ENCODE results near the gene STAMBP.
"Not testable (repeated sequence)": the region's sequence is repeated elsewhere in the genome, so short reads cannot be mapped to it uniquely, and the experiment has no call there.

Gene STAMBP

DNA sequence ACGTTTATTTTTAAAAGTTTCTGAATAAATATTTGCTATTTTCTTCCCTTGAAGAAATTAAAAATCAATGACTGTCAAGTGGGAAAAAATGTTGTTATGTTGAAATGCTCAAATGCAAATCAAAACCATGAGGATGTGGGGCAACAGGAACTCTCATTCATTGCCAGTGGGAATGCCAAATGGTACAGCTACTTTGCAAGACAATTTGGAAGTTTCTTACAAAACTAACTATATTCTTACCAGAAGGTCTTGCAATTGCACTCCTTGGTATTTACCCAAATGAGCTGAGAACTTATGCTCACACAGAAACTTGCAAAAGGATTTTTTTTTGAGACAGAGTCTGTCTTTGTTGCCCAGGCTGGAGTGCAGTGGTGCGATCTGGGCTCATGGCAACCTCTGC, 56.6 kb downstream of the STAMBP start:
- no peak for DNase-seq (ENCODE audit: low read depth in 1 of 2, low spot score in 1 of 2)

DNA sequence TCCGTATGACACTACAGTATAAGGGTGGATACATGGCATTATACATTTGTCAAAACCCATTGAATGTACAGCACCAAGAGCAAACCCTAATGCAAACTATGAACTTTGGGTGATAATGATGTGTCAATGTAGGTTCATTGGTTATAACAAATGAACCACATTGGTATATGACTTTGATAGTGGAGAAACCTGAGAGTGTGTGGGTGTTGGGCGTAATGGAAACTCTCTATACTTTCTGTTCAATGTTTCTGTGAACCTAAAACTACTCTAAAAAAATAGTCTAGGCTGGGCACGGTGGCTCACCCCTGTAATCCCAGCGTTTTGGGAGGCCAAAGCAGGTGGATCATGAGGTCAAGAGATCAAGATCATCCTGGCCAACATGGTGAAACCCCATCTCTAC, 57.6 kb downstream of the STAMBP start:
- DNase-seq (ENCODE audit: low read depth in 1 of 2, low spot score in 1 of 2): no peak

GRCh38 chr2:73887596-73888353, 59.0 kb downstream of the STAMBP start:
- DNase-seq (ENCODE audit: low read depth in 1 of 2, low spot score in 1 of 2): not testable (repeated sequence)

GRCh38 chr2:73888388-73888787, 59.6 kb downstream of the STAMBP start:
- no peak for DNase-seq (ENCODE audit: low read depth in 1 of 2, low spot score in 1 of 2)

DNA sequence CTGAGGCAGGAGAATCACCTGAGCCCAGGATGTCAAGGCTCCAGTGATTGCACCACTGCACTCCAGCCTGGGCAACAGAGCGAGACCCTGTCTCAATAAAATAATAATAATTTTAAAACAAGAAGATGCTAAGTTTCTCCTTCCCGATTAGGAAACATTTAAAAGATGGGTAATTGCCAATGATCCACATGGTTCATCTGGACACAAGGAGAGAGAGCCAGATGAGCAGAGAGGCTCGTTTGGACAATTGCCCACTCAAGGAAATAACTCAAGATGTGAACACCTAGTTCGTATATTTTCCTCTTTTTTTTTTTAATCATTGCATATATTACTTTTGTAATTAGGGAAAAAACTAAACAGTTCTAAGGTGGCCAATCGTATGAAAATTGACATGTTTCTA, 60.4 kb downstream of the STAMBP start:
- no peak for DNase-seq (ENCODE audit: low read depth in 1 of 2, low spot score in 1 of 2)

GRCh38 chr2:73890301-73891092, 61.7 kb downstream of the STAMBP start:
- DNase-seq (ENCODE audit: low read depth in 1 of 2, low spot score in 1 of 2): no peak

DNA sequence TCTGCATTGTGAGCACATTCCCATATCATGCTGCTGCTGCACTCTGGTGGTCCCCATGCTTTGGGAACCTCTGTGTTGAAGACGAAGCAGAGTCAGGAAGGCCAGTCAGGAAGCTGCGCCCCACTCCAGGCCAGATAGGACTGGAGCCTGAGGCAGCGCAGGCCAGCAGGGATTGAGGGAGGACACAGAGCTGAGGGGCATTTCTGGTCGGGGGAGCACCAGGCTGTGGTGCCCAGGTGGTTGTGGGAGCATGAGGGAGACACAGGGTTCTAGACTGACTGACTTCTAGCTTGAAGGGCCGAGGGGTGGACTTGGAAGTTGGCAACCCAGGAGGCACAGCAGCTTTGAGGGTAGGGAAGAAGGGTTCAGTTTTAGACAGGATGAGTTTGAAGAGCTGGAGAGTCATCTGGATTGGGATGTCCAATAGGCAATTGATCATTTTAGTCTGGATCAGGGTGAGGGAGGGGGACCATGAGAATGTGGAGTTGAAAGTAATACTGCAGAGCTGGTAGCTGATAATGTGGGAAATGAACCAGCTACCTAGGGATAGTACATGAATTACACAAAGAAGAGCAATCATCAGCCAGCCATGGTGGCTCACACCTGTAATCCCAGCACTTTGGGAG, 62.6 kb downstream of the STAMBP start:
- DNase-seq (ENCODE audit: low read depth in 1 of 2, low spot score in 1 of 2): no peak

DNA sequence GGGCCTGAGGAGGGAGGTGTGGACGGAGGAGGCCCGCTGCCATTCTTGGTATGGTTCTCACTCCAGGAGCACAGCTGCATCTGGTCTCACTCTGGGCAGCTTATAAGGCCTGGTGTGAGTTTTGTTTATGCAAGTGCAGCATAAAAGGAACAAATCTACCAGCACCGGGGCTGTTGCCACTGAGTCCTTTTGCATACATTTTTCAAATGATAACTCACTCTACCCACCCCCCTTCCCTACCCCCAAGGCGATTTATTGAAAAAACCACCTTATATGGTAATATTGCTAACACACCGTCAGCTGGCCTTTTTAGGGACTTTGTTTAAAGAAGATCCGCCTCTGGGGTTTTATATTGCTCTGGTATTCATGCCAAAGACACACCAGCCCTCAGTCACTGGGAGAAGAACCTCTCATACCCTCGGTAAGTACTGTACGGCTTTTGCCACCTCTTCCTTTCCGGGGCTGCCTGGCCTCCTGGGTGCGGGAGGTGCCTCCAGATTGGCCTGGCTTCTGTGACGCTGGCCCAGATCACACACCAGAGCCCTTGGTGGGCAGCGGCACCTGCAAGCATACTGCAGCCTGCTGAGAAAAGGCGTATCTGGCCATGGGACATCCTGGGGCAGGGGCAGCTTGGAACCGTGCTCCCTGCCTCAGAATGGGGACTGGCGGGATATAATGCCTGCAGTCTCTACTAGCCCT, 64.0 kb downstream of the STAMBP start, which contains the start of gene ACTG2:
Gene ACTG2 (plus strand): TSS at position 378 of the 699 bp plus-strand sequence. CDS start 8,304 bp downstream, outside the sequence.
- no peak for DNase-seq (ENCODE audit: low read depth in 1 of 2, low spot score in 1 of 2)

DNA sequence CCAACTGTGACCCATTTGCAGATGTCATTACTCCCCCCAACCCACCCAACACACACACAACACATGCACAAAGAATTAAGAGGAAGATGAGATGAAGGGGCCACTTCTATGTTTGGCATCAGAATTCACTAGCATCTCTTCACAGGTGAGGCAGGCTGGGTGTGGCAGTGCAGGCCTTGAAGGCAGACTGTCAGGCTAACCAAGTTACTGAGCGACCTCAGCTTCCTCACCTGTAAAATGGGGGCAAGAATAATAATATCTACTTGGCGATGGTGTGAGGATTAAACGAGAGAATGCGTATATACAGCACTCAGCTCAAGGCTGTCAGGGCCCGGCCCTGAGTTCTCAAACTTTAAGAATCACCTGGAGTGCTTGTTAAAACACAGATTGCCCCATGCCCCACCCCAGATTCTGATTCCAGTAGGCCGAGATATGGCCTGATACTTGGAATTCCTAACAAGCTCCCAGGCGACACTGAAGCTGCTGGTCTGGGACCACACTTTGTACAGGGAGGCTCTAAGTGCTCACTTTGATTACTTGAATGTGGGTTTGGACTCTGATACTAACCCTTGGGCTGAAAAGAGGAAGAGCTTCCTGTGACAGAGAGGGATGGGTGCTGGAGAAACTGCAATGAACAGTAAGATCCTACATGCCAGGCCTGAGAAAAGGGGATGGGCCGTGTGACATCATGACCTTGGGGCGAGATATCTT, 65.2 kb downstream of the STAMBP start:
- no peak for DNase-seq (ENCODE audit: low read depth in 1 of 2, low spot score in 1 of 2)

DNA sequence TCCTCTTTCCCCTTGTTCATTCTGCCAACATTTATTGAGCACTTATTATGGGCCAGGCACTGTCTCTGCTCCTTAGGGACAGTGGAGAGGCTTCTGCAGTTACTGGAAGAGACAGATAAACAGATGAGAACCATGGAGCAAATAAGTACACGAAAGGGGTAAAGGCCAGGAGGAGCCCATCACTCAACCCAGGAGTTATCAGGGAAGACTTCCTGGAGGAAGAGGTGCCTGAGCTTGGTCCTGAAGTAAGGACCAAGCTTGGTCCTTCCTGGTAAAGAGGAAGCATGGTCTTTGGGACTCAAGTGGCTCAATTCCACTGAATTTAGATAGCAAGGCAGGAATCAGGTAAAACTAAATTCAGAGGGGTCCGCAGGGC, 65.7 kb downstream of the STAMBP start:
- no peak for DNase-seq (ENCODE audit: low read depth in 1 of 2, low spot score in 1 of 2)

DNA sequence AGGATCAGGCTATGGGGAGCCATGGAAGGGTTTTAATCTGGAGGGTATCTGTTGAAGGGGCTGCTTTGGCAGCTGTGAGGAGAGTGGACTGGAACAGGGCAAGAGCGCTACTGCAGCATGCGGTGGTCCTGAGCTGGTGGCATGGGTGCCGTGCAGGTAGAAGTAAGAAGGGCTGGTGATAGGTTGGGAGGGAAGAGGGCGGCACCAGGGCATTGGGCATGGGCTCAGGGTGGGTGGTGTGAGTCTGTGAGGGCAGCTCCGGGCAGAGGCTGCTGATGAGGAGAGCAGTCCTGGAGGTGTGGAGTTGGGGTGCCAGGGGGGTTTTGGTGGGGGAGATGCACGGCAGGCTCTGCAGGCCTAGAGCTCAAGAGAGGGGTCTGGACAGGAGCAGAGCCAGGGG, 66.1 kb downstream of the STAMBP start:
- DNase-seq (ENCODE audit: low read depth in 1 of 2, low spot score in 1 of 2): no peak

DNA sequence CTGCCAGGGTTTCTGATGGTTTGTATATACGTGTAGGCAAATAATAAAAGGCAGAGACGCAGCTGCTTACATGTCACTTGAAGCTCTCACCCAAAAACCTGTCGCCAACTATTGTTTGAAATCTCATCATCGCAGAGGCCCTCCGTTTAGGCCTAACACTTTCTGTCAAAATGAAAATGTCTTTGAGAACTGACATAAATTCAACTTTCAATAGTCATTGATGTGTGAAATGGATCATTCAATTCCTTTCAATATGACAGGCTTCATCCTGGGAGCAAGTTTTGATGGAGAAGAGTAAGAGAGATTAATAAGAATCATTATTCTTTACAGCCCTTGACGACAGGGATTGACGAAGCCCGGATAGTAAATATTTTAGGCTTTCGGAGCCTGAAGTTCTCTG, 66.7 kb downstream of the STAMBP start:
- DNase-seq (ENCODE audit: low read depth in 1 of 2, low spot score in 1 of 2): no peak

DNA sequence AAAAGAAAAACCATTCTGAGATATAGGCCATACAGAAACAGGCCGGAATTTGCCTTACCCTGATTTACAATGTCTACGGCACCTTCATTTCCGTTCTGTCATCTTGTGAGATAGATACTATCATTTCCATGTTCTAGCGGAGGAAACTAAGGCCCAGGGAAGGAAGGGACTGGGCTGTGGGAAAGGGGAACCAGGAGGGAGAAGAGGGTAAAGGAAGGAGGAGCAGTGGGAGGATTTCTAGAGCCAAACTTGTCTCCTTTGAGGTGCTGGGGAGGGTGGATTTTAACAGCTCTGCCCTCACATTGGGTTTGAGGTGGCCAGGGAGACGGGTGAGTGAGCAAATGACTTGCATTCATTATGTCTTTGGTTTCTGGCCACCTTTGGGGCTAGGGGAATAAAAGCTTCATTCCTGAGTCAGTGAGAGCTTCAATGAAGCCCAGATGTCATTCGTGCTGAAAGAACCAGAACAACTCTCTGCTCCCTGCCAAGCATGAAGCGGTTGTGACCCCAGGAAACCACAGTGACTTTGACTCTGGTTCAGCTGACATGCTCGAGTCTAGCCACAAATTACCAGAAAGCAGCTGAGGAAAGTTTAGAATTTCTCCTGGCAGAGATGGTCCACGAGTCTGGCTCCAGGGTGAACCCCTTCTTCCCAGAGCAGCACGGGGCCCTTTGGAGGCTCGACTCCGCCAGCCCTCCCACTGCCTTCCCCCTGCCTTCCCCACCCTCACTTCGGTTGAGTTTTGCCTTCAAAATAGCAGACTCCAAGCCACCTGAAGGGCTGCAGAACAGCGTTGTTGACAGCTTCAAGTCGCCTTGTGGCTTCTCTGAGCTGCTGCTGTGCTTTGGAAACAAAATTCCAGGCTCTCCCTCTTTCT, 67.8 kb downstream of the STAMBP start:
- DNase-seq (ENCODE audit: low read depth in 1 of 2, low spot score in 1 of 2): no peak

GRCh38 chr2:73897240-73897583, 68.5 kb downstream of the STAMBP start:
- DNase-seq (ENCODE audit: low read depth in 1 of 2, low spot score in 1 of 2): no peak

DNA sequence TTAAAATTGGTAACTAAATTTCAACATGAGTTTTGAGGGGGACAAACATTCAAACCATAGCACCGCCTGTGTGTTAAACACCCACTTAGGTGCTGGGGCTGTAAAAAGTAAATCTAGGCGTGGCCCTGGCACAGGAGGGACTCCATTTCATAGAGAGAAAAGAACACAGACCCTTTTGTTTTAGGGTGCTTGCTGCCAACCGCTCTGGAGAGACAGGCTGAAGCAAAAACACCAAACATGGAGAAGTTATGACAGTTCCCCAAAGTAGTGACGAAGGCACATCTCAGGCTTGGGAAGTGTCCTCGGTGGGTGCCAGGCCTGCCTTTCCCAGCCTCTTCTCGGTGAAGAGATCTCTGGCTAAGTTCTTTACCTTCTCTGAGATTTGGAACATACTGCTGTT, 69.2 kb downstream of the STAMBP start:
- no peak for DNase-seq (ENCODE audit: low read depth in 1 of 2, low spot score in 1 of 2)

GRCh38 chr2:73899801-73900336, 71.1 kb downstream of the STAMBP start:
- no peak for DNase-seq (ENCODE audit: low read depth in 1 of 2, low spot score in 1 of 2)

DNA sequence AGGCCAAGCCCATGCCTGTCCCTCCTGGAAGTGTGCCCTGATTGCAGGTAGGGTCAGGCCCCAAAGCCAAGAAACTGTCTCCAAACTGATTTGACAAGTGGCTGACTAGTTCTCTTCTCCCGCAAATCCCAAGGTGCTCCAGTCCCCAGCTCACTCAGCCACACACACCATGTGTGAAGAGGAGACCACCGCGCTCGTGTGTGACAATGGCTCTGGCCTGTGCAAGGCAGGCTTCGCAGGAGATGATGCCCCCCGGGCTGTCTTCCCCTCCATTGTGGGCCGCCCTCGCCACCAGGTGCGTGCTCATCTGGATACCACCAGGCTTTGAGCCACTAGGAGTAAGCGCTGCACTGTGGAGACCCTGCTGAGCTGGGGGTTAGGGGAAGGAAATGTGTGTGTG, 72.4 kb downstream of the STAMBP start:
- no peak for DNase-seq (ENCODE audit: low read depth in 1 of 2, low spot score in 1 of 2)

DNA sequence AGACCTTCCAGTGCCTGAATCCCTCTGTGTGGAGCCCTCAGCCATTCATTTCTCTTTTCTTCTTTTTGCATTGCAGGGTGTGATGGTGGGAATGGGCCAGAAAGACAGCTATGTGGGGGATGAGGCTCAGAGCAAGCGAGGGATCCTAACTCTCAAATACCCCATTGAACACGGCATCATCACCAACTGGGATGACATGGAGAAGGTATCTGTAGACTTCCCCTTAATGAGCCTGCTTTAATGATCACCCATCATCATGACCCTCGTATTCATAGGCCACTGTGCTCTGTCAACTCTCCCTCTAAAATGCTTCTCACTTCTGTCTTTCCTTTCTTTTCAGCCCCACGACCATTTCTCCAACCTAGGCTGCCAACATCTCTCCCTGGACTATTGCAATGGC, 73.5 kb downstream of the STAMBP start:
- DNase-seq (ENCODE audit: low read depth in 1 of 2, low spot score in 1 of 2): no peak

DNA sequence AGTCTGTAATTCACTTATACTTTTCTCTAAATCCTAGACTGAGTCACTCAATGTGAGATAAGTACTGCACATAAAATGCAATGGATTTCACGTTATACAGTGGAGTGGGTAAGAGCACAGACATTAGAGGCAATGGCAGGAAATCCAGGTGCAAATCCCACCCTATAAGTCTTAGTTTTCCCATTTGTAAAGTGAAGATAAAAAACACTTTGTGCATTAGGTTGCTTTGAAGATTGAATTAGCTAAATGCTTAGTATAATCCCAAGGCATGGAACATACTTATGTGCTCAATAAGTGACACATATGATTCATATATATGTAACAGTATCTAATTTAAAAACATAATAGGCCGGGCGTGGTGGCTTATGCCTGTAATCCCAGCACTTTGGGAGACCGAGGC, 74.6 kb downstream of the STAMBP start:
- no peak for DNase-seq (ENCODE audit: low read depth in 1 of 2, low spot score in 1 of 2)
